HG03342 (cell line): ENCODE measurements around the gene AHRR.
"Not testable (repeated sequence)": the region's sequence is repeated elsewhere in the genome, so short reads cannot be mapped to it uniquely, and the experiment has no call there.

Source experiments
- ATAC-seq: cut with Tn5 transposase; IDR thresholded peaks from one replicate; pipeline ENCODE4 v1.9.1; 2021; ENCODE audit warnings: mild to moderate bottlenecking, moderate library complexity; ENCODE audit not compliant: unreplicated experiment

Gene AHRR

GRCh38 chr5:466661-467310, 145.3 kb downstream of the AHRR start:
- no peak for ATAC-seq

GRCh38 chr5:468401-468800, 146.9 kb downstream of the AHRR start:
- ATAC-seq = no peak

GRCh38 chr5:469752-470483, 148.4 kb downstream of the AHRR start:
- ATAC-seq = no peak

GRCh38 chr5:470961-471749, 149.6 kb downstream of the AHRR start:
- ATAC-seq = no peak

- ATAC-seq = no peak
These were observed 150.2 kb downstream of the AHRR start for GRCh38 chr5:471750-472058.

GRCh38 chr5:472076-472655, 150.7 kb downstream of the AHRR start:
- peak; percentile 12 for ATAC-seq

GRCh38 chr5:472656-473550, 151.4 kb downstream of the AHRR start:
- peak; percentile 64 for ATAC-seq

GRCh38 chr5:473551-474192, 152.2 kb downstream of the AHRR start:
- ATAC-seq = peak; percentile 13

- not testable (repeated sequence) for ATAC-seq
These were observed 152.8 kb downstream of the AHRR start for GRCh38 chr5:474232-474839.

- no peak for ATAC-seq
These were observed 153.5 kb downstream of the AHRR start for GRCh38 chr5:474840-475661.

GRCh38 chr5:475704-476101, 154.2 kb downstream of the AHRR start:
- no peak for ATAC-seq

GRCh38 chr5:476102-476813, 154.7 kb downstream of the AHRR start:
- no peak for ATAC-seq

- no peak for ATAC-seq
These were observed 155.3 kb downstream of the AHRR start for GRCh38 chr5:476814-477175.

GRCh38 chr5:477247-477646, 155.7 kb downstream of the AHRR start:
- ATAC-seq = no peak

GRCh38 chr5:477871-478270, 156.4 kb downstream of the AHRR start:
- no peak for ATAC-seq

- ATAC-seq = no peak
These were observed 157.0 kb downstream of the AHRR start for GRCh38 chr5:478369-478981.

GRCh38 chr5:478982-479535, 157.5 kb downstream of the AHRR start:
- ATAC-seq = no peak
